Fibroblast of skin of scalp (primary cell): ENCODE results near the gene RPS27.
"Not testable (repeated sequence)": the region's sequence is repeated elsewhere in the genome, so short reads cannot be mapped to it uniquely, and the experiment has no call there.

ENCODE experiments used
- DNase-seq: peaks from one replicate; pipeline ENCODE4 v3.0.0-alpha.2; 2013

RPS27 gene

DNA sequence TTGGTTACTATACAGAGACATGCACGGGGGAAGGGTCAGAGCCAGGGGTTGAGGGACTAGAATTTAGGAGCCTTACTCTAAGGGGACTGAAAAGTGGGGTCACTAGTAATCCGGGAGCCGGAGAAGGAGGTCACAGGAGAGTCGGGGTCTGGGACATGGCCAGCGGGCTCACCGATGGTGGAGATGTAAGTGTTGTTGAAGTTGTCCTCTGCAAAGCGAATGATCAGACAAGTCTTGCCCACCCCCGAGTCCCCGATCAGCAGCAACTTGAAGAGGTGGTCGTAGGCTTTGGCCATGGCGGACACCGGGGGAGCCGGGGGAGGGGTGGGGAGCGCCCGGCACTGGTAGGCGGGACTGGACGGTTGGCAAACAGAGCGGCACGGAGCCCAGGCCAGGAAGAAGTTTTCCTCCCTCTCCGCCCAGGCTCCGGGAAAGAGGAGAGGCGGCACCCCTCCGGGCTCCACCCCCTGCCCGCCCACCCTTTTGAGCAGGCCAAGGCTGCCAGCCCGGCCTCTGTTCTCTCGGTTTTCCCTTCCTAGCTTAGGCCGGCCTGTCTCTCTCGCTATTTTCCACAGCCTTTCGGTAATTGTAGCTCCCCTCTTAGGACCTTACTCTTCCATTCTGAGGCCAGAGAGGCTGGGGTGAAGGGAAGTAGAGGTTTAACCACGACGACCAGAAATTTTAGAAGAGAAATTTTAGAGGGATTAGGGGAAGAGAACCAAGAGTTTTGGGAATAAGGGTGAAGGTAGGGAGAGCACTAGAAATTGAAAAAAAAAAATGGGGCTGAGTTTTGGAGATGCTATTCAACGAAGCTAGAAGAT is 4.4 kb upstream of the RPS27 start, which contains the start of gene RAB13:
TSS of gene RAB13 (minus strand) at position 399 of the 821 bp plus-strand sequence. CDS start at position 296, 103 bp downstream.
- peak; percentile 89 for DNase-seq

DNA sequence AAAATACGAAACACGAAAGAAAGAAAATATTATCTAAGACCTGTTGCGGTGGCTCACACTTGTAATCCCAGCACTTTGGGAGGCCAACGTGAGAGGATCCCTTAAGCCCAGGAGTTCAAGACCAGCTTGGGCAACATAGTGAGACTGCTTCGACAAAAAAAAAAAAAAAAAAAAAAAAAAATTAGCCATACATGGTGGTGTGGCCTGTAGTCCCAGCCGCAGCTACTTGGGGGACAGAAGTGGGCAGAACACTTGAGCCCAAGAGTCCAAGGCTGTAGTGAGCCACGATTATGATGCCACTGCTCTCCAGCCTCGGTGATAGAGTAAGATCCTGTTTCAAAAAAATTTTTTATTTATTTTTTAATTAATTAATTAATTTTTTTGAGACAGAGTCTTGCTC is 2.9 kb upstream of the RPS27 start:
- no peak for DNase-seq

DNA sequence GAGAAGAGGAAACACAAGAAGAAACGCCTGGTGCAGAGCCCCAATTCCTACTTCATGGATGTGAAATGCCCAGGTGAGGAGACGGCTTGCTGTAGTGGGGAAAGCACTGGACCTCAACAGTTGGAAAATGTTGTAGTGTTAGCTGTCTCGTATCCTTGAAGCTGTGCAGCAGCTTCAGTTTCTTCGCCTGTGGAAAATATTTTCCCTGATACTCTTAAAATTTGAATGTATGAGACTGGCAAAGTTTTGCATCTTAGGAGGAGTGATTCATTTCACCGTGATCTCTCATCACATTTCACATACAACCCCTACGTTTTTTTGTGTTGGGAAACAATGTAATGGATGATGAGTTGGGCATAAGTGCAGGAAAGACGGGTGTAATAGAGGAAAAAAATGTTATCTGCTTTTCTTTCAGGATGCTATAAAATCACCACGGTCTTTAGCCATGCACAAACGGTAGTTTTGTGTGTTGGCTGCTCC is 629 bp downstream of the RPS27 start:
- DNase-seq: no peak

DNA sequence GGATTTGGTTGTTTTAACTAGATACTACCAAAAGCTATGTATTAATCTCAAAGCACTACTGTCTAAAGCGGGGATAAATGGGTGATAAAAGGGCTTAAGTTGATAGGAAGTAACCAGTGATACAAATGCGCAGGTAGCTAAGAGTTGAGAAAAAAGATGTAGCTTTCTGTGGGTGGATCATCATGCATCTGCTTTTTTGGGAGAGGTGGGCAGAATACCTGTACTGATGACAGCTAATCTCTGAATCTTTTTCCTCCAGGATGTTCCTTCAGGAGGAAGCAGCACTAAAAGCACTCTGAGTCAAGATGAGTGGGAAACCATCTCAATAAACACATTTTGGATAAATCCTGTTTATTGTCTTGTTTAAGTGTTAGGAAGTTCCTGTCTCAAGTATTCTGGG is 1.2 kb downstream of the RPS27 start:
- DNase-seq: no peak

DNA sequence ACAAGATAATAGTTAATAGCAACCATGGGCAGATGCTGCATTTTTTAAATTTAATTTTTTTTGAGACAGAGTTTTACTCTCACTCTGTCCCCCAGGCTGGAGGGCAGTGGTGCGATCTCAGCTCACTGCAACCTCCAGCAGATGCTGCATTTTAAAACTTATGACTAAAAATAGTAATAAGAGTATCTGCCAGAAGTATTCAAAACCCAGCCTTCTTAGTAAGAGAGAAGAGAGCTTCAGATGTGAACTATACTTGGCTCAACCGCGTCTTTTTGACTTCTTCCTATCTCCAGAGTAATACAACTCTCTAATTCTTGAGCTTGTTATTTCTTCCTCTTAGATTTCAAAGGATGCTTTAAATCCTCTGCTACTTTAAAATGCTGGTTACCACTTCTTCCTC is 4.6 kb downstream of the RPS27 start:
- no peak for DNase-seq

DNA sequence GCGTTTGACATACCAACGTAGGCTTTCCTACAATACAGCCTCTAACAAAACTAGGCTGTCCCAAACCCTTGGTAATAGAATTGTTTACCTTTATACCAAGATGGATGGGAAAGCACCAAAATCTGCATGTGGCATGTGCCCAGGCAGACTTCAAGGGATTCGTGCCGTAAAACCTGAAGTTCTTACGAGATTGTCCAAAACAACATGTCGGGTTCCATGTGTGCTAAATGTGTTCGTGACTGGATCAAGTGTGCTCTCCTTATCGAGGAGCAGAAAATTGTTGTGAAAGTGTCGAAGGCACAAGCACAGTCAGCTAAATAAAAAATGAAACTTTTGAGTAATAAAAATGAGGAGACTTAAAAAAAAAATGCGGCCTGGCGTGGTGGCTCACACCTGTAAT is 5.1 kb downstream of the RPS27 start:
- no peak for DNase-seq

DNA sequence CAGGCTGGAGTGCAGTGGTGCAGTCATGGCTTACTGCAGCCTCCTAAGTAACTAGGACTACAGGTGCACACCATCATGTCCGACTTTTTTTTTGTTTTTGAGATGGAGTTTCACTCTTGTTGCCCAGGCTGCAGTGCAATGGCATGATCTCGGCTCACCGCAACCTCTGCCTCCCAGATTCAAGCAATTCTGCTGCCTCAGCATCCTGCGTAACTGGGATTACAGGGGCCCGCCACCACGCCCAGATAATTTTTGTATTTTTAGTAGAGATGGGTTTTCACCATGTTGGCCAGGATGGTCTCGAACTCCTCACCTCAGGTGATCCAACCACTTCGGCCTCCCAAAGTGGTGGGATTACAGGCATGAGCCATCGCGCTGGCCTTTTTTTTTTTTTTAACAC is 6.3 kb downstream of the RPS27 start:
- DNase-seq: not testable (repeated sequence)

DNA sequence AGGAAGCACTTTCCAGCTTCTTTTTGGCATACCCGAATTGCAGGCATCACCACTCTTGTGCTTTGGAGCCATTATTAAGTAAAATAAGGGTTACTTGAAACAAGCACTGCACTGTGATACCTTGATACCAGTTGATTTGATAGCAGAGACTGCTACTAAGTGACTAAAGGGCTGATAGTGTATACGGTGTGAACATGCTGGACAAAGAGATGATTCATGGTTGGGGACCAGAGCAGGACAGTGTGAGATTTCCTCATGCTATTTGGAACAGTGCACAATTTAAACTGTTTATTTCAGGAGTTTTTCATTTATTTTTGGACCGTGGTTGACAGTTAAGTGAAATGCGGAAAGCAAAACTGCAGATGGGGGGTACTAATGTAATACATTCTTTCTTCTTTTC is 9.9 kb downstream of the RPS27 start:
- DNase-seq: no peak

DNA sequence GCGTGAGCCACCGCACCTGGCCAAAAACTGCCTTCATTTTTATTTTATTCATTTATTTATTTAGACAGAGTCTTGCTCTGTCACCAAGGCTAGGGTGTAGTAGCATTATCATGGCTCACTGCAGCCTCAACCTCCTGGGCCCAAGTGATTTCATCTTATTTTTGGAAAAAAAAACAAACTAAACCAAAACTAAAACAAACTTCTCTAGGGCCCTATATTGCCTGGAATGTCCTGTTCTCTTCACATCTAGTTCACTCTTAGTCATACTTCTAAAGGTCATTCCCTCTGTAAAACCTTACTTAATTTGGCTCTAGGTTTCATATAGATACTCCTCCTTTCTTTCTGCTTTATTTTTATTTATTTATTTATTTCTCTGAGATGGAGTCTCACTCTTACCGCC is 15.6 kb downstream of the RPS27 start:
- peak; percentile 59 for DNase-seq

DNA sequence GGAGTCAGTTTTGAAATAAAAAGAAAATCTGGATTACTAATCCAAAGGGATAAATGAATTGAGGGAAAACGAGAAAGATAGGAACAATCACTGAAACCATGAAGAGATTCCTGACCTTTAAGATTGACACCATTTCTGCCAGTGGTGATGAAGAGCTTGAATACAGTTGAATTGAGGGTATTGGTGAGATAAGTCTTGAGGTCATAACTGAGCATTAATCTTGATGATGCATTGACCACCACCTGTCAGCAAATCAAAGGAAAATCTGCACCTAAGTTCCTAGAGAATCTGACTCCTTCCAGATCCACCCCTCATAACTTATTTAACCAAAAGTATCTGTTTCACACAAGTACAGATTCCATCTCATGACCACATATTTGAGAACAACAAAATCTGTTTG is 21.6 kb downstream of the RPS27 start:
- DNase-seq: no peak

DNA sequence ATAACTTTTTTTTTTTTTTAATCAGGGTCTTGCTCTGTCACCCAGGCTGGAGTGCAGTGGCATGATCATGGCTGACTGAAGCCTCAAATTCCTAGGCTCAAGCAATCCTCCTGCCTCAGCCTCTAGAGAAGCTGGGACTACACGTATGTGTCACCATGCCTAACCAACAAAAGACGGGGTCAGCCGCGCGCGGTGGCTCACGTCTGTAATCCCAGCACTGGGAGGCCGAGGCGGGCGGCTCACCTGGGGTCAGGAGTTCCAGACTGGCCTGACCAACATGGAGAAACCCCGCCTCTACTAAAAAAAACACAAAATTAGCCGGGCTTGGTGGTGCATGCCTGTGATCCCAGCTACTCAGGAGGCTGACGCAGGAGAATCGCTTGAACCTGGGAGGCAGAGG is 22.0 kb downstream of the RPS27 start:
- not testable (repeated sequence) for DNase-seq

DNA sequence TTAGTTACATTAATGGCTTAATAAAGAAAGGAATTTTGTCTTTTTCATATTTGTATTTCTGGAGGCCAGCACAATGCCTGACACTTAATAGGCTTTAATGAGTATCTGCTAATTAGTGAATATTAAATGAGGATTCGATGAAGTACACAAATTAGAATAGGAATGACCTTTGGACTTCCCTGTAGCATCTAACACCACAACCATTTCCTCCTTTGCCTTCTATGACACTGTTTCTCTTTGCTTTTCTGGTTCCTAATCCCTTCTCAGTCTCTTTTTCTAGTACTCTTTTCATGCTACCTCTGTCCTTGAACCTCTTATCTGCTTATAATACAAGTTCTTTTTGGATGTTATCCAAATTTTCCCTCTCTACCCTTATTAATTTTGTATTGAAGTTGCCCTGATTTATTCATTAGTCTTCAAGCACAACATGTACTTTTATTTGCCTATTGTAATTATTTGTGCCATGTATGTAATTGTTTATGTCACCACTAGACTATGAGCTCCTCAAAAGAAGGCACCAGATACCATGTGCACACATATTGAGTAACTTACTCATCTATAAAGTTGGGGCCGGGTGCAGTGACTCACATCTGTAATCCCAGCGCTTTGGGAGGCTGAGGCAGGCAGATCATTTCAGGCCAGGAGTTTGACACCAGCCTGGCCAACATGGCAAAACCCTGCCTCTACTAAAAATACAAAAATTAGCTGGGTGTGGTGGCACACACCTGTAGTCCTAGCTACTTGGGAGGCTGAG is 23.8 kb downstream of the RPS27 start:
- DNase-seq: peak; percentile 41

DNA sequence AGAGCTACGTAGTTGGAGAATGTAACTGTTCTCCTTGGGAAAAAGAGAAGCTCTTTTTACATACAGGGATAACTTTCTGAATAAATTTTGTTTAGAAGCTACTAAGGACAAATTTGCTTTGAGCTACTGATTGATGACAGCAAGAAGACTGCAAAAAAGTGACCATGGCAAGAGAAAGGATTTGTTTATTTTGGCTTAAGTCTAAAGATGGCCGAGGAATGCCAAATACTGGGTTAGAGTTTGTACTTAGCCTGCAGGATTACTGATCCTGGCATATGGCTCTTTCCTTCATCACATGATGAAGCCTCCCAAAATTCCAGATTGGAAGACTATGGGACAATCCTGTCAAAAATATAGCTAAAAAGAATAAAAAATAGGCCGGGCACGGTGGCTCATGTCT is 28.7 kb downstream of the RPS27 start:
- DNase-seq: no peak

DNA sequence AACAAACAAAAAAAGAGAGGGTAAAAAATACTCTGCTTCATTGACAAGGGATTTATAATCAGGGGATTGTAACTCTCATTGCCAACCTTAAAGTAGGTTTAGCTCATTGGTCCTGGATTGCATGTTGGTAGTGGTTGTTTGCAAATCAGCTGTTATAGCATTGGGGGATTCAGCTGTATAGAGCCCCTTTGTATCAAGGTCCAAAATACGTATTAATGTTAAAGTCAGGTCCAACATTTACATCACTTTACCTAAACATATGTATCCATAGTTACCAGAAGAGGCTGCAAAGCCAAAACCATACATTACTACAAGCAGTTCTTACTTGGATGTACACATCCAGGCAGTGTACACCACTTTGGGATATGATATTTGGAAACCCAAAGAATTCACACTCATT is 29.4 kb downstream of the RPS27 start:
- DNase-seq: no peak

DNA sequence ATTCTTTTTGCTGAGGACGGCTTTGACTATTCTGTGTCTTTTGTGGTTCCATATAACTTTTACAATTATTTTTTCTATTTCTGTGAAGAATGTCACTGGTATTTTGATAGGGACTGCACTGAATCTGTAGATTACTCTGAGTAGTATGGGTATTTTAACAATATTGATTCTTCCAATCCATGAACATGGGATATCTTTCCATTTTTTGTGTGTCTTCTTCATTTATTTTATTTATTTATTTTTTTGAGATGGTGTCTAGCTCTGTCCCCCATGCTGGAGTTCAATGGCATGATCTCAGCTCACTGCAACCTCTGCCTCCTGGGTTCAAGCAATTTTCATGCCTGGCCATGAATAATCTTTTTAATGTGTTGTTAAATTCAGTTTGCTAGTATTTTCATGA is 43.1 kb downstream of the RPS27 start:
- DNase-seq: not testable (repeated sequence)
